GM12878 (cell line): ENCODE results near the gene TUBA1A. TPM values are rescaled to one million over a fixed set of nuclear protein-coding genes. Genes with fewer than 3 reads are reported as not detected.
"Not testable (repeated sequence)": the region's sequence is repeated elsewhere in the genome, so short reads cannot be mapped to it uniquely, and the experiment has no call there.

ENCODE experiments used
- ATAC-seq: fragments of 200-7000 bp; cut with Tn5 transposase; 3 replicates; pipeline ENCODE4 v1.9.1; 2020; ENCODE audit warnings: mild to moderate bottlenecking, moderate library complexity
- BruUV-seq: library from RNA; stranded (reverse); fragments of 400-500 nt; replicated peaks from 2 replicates; lab custom pipeline; 2021; lab: Mats Ljungman, UMichigan
- CTCF ChIA-PET: fragments of 300-600 bp; sonication (Branson Sonifier 250); formaldehyde crosslinking; extraction: SDS; loops from one replicate; lab custom pipeline; 2021; ENCODE audit warnings: inconsistent platforms; lab: Yijun Ruan, JAX
- POLR2A ChIA-PET: fragments of 350-600 bp; formaldehyde crosslinking; extraction: SDS; loops from one replicate; lab custom pipeline; 2021; ENCODE audit warnings: inconsistent platforms; lab: Charles Lee
- RAD21 ChIA-PET: fragments of 300-600 bp; sonication (Branson Sonifier 250); formaldehyde crosslinking; loops from one replicate; lab custom pipeline; 2023; ENCODE audit warnings: antibody characterized with exemption; ENCODE audit not compliant: unreplicated experiment; lab: Charles Lee
- SMC1A ChIA-PET: fragments of 300-600 bp; sonication (Branson Sonifier 250); formaldehyde crosslinking; loops from one replicate; lab custom pipeline; 2023; ENCODE audit not compliant: unreplicated experiment, uncharacterized antibody; lab: Charles Lee
- DNase-seq: peaks from one replicate; pipeline ENCODE4 v3.0.0-alpha.2; 2011; ENCODE audit warnings: low read depth, low spot score
- FAIRE-seq: peaks from 3 replicates; lab custom pipeline; 2011; peaks lifted over from hg19 to GRCh38; lab: Jason Lieb, UNC
- H2AFZ ChIP-seq: 2 replicates; pipeline ENCODE4 v1.6.0; 2011; ENCODE audit warnings: low read depth, low read length, control low read depth; ENCODE audit not compliant: control insufficient read depth
- H3K27ac ChIP-seq: 2 replicates; pipeline ENCODE4 v1.5.1; 2011; ENCODE audit warnings: control low read depth; ENCODE audit not compliant: control insufficient read depth, insufficient read depth
- H3K27me3 ChIP-seq, 2 experiments: replicated peaks in 1 of 2; 2 replicates each; pipeline versions ENCODE4 v1.6.0 to v1.6.1; 2011; ENCODE audit warnings: low read length in 1 of 2; ENCODE audit not compliant: control insufficient read depth in 2 of 2, insufficient read depth in 2 of 2
- H3K36me3 ChIP-seq, 2 experiments: 2 replicates each; pipeline ENCODE4 v1.5.1; 2011; ENCODE audit warnings: low read length in 1 of 2; ENCODE audit not compliant: control insufficient read depth in 2 of 2, insufficient read depth in 2 of 2
- H3K4me1 ChIP-seq: 2 replicates; pipeline ENCODE4 v1.6.1; 2011; ENCODE audit warnings: mild to moderate bottlenecking, low read length, moderate library complexity, mixed read lengths; ENCODE audit not compliant: control insufficient read depth, insufficient read depth
- H3K4me2 ChIP-seq: 2 replicates; pipeline ENCODE4 v1.6.0; 2011; ENCODE audit warnings: control low read depth; ENCODE audit not compliant: control insufficient read depth, insufficient read depth
- H3K4me3 ChIP-seq: fragments of 200-600 bp; sonication (generic); 2 replicates; pipeline ENCODE4 v1.5.1; 2016
- H3K79me2 ChIP-seq: 2 replicates; pipeline ENCODE4 v1.6.0; 2011; ENCODE audit warnings: low read length; ENCODE audit not compliant: control insufficient read depth, insufficient read depth
- H3K9ac ChIP-seq: 2 replicates; pipeline ENCODE4 v1.8.0; 2011; ENCODE audit warnings: low read length, control low read depth, mixed read lengths; ENCODE audit not compliant: control insufficient read depth, insufficient read depth
- H3K9me3 ChIP-seq: replicated peaks from 3 replicates; pipeline ENCODE4 v1.5.1; 2011; ENCODE audit warnings: mild to moderate bottlenecking, low read length; ENCODE audit not compliant: control insufficient read depth, insufficient read depth
- H4K20me1 ChIP-seq: 2 replicates; pipeline ENCODE4 v1.6.0; 2011; ENCODE audit not compliant: control insufficient read depth, insufficient read depth
- BCL3 ChIP-seq: IDR thresholded peaks from 2 replicates; pipeline ENCODE4 v1.6.1; 2011; ENCODE audit warnings: borderline replicate concordance, low read depth, mild to moderate bottlenecking, moderate library complexity, low read length; ENCODE audit not compliant: insufficient read depth, poor library complexity, severe bottlenecking
- CEBPB ChIP-seq, 2 experiments: fragments of 150-350 bp in 1 of 2; IDR thresholded peaks; 2 replicates each; pipeline ENCODE4 v1.6.1; 2012 to 2014; ENCODE audit warnings: low read depth in 2 of 2, low read length in 2 of 2, borderline replicate concordance in 1 of 2, inconsistent platforms in 1 of 2
- EED ChIP-seq: sonication (generic); IDR thresholded peaks from 2 replicates; pipeline ENCODE4 v1.6.1; 2016; ENCODE audit warnings: antibody characterized with exemption, low read depth
- MXI1 ChIP-seq: fragments of 150-350 bp; IDR thresholded peaks from 2 replicates; pipeline ENCODE4 v1.6.1; 2011; ENCODE audit warnings: low read depth, mild to moderate bottlenecking, inconsistent platforms, low read length, improper control_type of control experiment
- MYC ChIP-seq: IDR thresholded peaks from 2 replicates; pipeline ENCODE4 v1.6.1; 2011; ENCODE audit warnings: mild to moderate bottlenecking, low read length, moderate library complexity, inconsistent platforms; ENCODE audit not compliant: insufficient read depth, insufficient replicate concordance, insufficient read length, severe bottlenecking
- SIN3A ChIP-seq: IDR thresholded peaks from 2 replicates; pipeline ENCODE4 v1.6.1; 2012; ENCODE audit warnings: low read depth, low read length, improper control_type of control experiment
- YY1 ChIP-seq: IDR thresholded peaks from 2 replicates; pipeline ENCODE4 v1.6.1; 2011; ENCODE audit warnings: low read depth, mild to moderate bottlenecking, low read length
- ZNF274 ChIP-seq: IDR thresholded peaks from one replicate; pipeline ENCODE4 v1.8.0; 2011; ENCODE audit not compliant: insufficient read length, insufficient read depth
- ZZZ3 ChIP-seq: IDR thresholded peaks from 2 replicates; pipeline ENCODE4 v1.6.1; 2011; ENCODE audit warnings: low read depth; ENCODE audit not compliant: control insufficient read depth, insufficient read length
- WGBS: methylation state at CpG from one replicate; pipeline ENCODE4 v1.1.6; 2016; ENCODE audit warnings: low lambda C conversion rate; ENCODE audit not compliant: insufficient replicate concordance, insufficient coverage; ENCODE audit errors: missing lambda C conversion rate; 5-methylcytosine and 5-hydroxymethylcytosine counted together
- in situ Hi-C: fragments of 300-500 bp; cut with MboI; formaldehyde crosslinking; loops from 9 replicates; pipeline ENCODE4 v1.14.3; 2018; ENCODE audit warnings: mixed read lengths
- intact Hi-C: fragments of 100-400 bp; cut with micrococcal nuclease; formaldehyde crosslinking; loops from one replicate; pipeline ENCODE4 v1.14.2; 2022; ENCODE audit not compliant: unreplicated experiment
- polyA plus RNA-seq, 11 experiments: library from polyadenylated mRNA; depleted of rRNA in 4 of 11; unstranded in 6 of 11; stranded (reverse) in 5 of 11; fragments of >200 nt; fragmentation: Nextera tagmentation in 4 of 11; fragmentation: Illumina TruSeq in 1 of 11; extraction: Ambion mirVana in 4 of 11; extraction: Trizol in 1 of 11; gene quantifications; 1 replicate in 1 of 11; 2 replicates in 10 of 11; pipeline versions ENCODE4 v1.2.1 to v1.2.3, GENCODE V29; 2011 to 2016; ENCODE audit warnings: inconsistent platforms in 2 of 11, missing spikeins in 2 of 11, low read depth in 1 of 11
- total RNA-seq, 4 experiments: library from RNA; depleted of rRNA in 3 of 4; stranded (reverse); fragments of >200 nt in 3 of 4; fragmentation: Illumina TruSeq in 1 of 4; extraction: Trizol in 1 of 4; gene quantifications; 2 replicates each; pipeline versions ENCODE4 v1.2.1 to v1.2.3, GENCODE V29; 2013 to 2021
- TF ChIP-seq, protein P1 (sequence below): IDR thresholded peaks from 2 replicates; pipeline ENCODE4 v1.6.1; 2012; ENCODE audit warnings: mild to moderate bottlenecking, low read depth, low read length

TUBA1A gene
- total and polyA plus RNA-seq, 10 of the 15 experiments (the other 5 are each of a cell fraction or from before 2014, with no cell fraction given) = 129 to 496 (median 249) TPM

DNA sequence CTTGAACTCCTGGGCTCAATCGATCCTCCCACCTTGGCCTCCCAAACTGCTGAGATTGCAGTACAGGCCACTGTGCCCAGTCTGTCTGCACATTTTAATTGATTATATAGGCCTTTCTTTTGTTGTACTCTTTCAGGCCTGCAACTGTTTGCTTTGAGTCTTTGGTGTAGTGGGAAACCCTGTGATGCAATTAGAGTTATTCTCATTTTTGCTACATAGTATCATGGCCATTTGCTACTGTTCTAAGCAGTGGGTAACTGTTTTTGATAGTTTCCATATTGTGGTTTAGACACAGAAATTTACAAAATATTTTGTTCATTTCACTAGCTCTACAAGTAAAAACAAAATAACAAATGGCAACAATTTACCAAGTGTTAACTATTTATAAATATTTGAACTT, 51.4 kb downstream of the TUBA1A start:
- no peak overlapping the region for H3K4me2 ChIP-seq
- no peaks in the 10 kb centered on the region for H4K20me1 ChIP-seq
- POLR2A ChIA-PET = interaction anchor here (1.3 kb wide), 1 partner anchor 68 kb away, joined by 3 read pairs; the partner anchor contains the start of gene RHEBL1
- H3K79me2 ChIP-seq = peaks cover 16% of the 10 kb centered on the region
- in situ Hi-C loops = no loop called here
- ATAC-seq = no peak
- intact Hi-C loops = no loop called here
- CTCF ChIA-PET = interaction anchor here (0.7 to 2.4 kb wide), 4 partner anchors 8 to 149 kb away, joined by 3 to 8 read pairs (median 4); partner anchors contain the start of gene RHEBL1
- H3K9ac ChIP-seq = no peak overlapping the region
- TF ChIP-seq MXI1 (no peak), EED (no peak), CEBPB (IDR thresholded peaks at IDR 0.05; ENCODE audit: borderline replicate concordance in 1 of 2, low read depth in 2 of 2, low read length in 2 of 2) (no peak), BCL3 (no peak), ZNF274 (no peak), MYC (no peak), YY1 (no peak), ZZZ3 (no peak), SIN3A (no peak)
- TF ChIP-seq, protein P1, sequence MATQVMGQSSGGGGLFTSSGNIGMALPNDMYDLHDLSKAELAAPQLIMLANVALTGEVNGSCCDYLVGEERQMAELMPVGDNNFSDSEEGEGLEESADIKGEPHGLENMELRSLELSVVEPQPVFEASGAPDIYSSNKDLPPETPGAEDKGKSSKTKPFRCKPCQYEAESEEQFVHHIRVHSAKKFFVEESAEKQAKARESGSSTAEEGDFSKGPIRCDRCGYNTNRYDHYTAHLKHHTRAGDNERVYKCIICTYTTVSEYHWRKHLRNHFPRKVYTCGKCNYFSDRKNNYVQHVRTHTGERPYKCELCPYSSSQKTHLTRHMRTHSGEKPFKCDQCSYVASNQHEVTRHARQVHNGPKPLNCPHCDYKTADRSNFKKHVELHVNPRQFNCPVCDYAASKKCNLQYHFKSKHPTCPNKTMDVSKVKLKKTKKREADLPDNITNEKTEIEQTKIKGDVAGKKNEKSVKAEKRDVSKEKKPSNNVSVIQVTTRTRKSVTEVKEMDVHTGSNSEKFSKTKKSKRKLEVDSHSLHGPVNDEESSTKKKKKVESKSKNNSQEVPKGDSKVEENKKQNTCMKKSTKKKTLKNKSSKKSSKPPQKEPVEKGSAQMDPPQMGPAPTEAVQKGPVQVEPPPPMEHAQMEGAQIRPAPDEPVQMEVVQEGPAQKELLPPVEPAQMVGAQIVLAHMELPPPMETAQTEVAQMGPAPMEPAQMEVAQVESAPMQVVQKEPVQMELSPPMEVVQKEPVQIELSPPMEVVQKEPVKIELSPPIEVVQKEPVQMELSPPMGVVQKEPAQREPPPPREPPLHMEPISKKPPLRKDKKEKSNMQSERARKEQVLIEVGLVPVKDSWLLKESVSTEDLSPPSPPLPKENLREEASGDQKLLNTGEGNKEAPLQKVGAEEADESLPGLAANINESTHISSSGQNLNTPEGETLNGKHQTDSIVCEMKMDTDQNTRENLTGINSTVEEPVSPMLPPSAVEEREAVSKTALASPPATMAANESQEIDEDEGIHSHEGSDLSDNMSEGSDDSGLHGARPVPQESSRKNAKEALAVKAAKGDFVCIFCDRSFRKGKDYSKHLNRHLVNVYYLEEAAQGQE = no peak
- no peak for DNase-seq
- no peak for FAIRE-seq
- WGBS = 100% methylated on average over 1 of the region's 1 CpG
- H3K27ac ChIP-seq = no peak overlapping the region
- H3K4me1 ChIP-seq = peaks cover 8% of the 10 kb centered on the region
- BruUV-seq = no TSS peak
- H3K4me3 ChIP-seq = no peak overlapping the region
- RAD21 ChIA-PET = interaction anchor here (1.1 kb wide), 1 partner anchor 28 kb away, joined by 3 read pairs; no protein-coding TSS in a partner anchor
- no peaks in the 10 kb centered on the region; a peak in 1 of 4 replicates for H3K36me3 ChIP-seq
- no peaks in the 10 kb centered on the region for H3K9me3 ChIP-seq
- SMC1A ChIA-PET = interaction anchor here (1.0 to 1.3 kb wide), 3 partner anchors 10 to 35 kb away, joined by 3 to 4 read pairs (median 4); no protein-coding TSS in a partner anchor
- no peaks in the 10 kb centered on the region for H3K27me3 ChIP-seq
- H2AFZ ChIP-seq = no peak overlapping the region

DNA sequence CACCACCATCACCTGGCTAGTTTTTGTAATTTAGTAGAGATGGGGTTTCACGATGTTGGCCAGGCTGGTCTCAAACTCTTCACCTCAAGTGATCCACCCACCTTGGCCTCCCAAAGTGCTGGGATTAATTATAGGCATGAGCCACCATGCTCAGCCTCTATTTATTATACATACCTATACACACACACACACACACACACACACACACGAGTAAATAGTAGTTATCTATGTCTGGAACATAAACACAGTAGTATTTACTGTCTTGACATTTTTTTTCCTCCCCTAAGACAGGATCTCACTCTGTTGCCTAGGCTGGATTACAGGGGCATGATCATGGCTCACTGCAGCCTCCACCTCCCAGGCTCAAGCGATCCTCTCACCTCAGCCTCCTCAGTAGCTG, 51.9 kb downstream of the TUBA1A start:
- ATAC-seq, H3K4me1 ChIP-seq, H3K27me3 ChIP-seq, DNase-seq, CTCF ChIA-PET, H3K36me3 ChIP-seq, H3K27ac ChIP-seq, intact Hi-C loops, H3K4me2 ChIP-seq, H2AFZ ChIP-seq, H3K4me3 ChIP-seq, H3K9me3 ChIP-seq, in situ Hi-C loops, H4K20me1 ChIP-seq, H3K9ac ChIP-seq, FAIRE-seq, BruUV-seq: not testable (repeated sequence)
- peaks cover 20% of the 10 kb centered on the region for H3K79me2 ChIP-seq
- SMC1A ChIA-PET = interaction anchor here (0.6 to 1.3 kb wide), 5 partner anchors 9 to 147 kb away, joined by 3 to 4 read pairs (median 3); no protein-coding TSS in a partner anchor
- POLR2A ChIA-PET = interaction anchor here (0.6 to 1.3 kb wide), 2 partner anchors 67 to 240 kb away, joined by 3 read pairs; partner anchors contain the start of gene RHEBL1
- 96% methylated on average over 3 of the region's 3 CpGs for WGBS
- RAD21 ChIA-PET = interaction anchor here (0.7 kb wide), 1 partner anchor 140 kb away, joined by 4 read pairs; no protein-coding TSS in a partner anchor
